Keratinocyte (primary cell): ENCODE data around the gene USH1C. TPM values are rescaled to one million over a fixed set of nuclear protein-coding genes. Genes with fewer than 3 reads are reported as not detected.

Experiments
- DNase-seq: peaks from one replicate; pipeline ENCODE4 v3.0.0-alpha.2; 2011; ENCODE audit warnings: low read depth, missing footprints, low spot score
- FAIRE-seq: peaks from 2 replicates; lab custom pipeline; 2011; peaks lifted over from hg19 to GRCh38; lab: Jason Lieb, UNC
- H2AFZ ChIP-seq: 2 replicates; pipeline ENCODE4 v1.6.0; 2012; ENCODE audit warnings: low read length, control low read depth, inconsistent platforms; ENCODE audit not compliant: control insufficient read depth
- H3K27ac ChIP-seq: 2 replicates; pipeline ENCODE4 v1.5.1; 2011; ENCODE audit warnings: low read length; ENCODE audit not compliant: control insufficient read depth, insufficient read depth
- H3K27me3 ChIP-seq: 3 replicates; pipeline ENCODE4 v1.6.0; 2011; ENCODE audit warnings: low read length; ENCODE audit not compliant: control insufficient read depth, insufficient read depth; ENCODE audit errors: extremely low read depth
- H3K36me3 ChIP-seq, 2 experiments: 2 replicates in 1 of 2; 3 replicates in 1 of 2; pipeline ENCODE4 v1.5.1; 2011; ENCODE audit warnings: low read length in 2 of 2, mild to moderate bottlenecking in 1 of 2; ENCODE audit not compliant: control insufficient read depth in 2 of 2, insufficient read depth in 2 of 2; ENCODE audit errors: extremely low read depth in 1 of 2
- H3K4me1 ChIP-seq: 3 replicates; pipeline ENCODE4 v1.5.1; 2011; ENCODE audit warnings: low read length; ENCODE audit not compliant: control insufficient read depth, insufficient read depth; ENCODE audit errors: extremely low read depth
- H3K4me2 ChIP-seq: 3 replicates; pipeline ENCODE4 v1.6.0; 2011; ENCODE audit warnings: low read depth, low read length; ENCODE audit not compliant: control insufficient read depth, insufficient read depth; ENCODE audit errors: extremely low read depth
- H3K4me3 ChIP-seq, 3 experiments: fragments of 200-600 bp in 1 of 3; sonication (generic) in 1 of 3; 2 replicates in 2 of 3; 3 replicates in 1 of 3; pipeline ENCODE4 v1.5.1; 2011 to 2016; ENCODE audit warnings: low read length in 3 of 3, mild to moderate bottlenecking in 3 of 3, control low read depth in 2 of 3, inconsistent platforms in 1 of 3, low read depth in 1 of 3, mixed read lengths in 1 of 3, mixed run types in 1 of 3, moderate library complexity in 1 of 3; ENCODE audit not compliant: control insufficient read depth in 2 of 3, insufficient read depth in 2 of 3; ENCODE audit errors: extremely low read depth in 1 of 3
- H3K79me2 ChIP-seq: 2 replicates; pipeline ENCODE4 v1.6.0; 2012; ENCODE audit warnings: low read length; ENCODE audit not compliant: control insufficient read depth, insufficient read depth
- H3K9ac ChIP-seq: 3 replicates; pipeline ENCODE4 v1.6.0; 2011; ENCODE audit warnings: low read length; ENCODE audit not compliant: control insufficient read depth, insufficient read depth; ENCODE audit errors: extremely low read depth
- H3K9me1 ChIP-seq: 3 replicates; pipeline ENCODE4 v1.6.0; 2011; ENCODE audit warnings: low read length; ENCODE audit not compliant: control insufficient read depth, insufficient read depth; ENCODE audit errors: extremely low read depth
- H3K9me3 ChIP-seq: 2 replicates; pipeline ENCODE4 v1.5.1; 2012; ENCODE audit warnings: low read depth, low read length; ENCODE audit not compliant: control insufficient read depth
- H4K20me1 ChIP-seq: 3 replicates; pipeline ENCODE4 v1.6.0; 2011; ENCODE audit warnings: low read length; ENCODE audit not compliant: control insufficient read depth, insufficient read depth; ENCODE audit errors: extremely low read depth
- CTCF ChIP-seq, 3 experiments: IDR thresholded peaks in 1 of 3; conservative IDR thresholded peaks in 1 of 3; optimal IDR thresholded peaks in 1 of 3; 2 replicates in 2 of 3; 3 replicates in 1 of 3; pipeline versions ENCODE3 to v1.5.1; 2011; ENCODE audit warnings: low read length in 3 of 3, mild to moderate bottlenecking in 3 of 3, moderate library complexity in 2 of 3, control low read depth in 1 of 3, inconsistent platforms in 1 of 3; ENCODE audit not compliant: insufficient read depth in 2 of 3; ENCODE audit errors: extremely low read depth in 1 of 3
- EZH2 ChIP-seq: IDR thresholded peaks from one replicate; pipeline ENCODE4 v1.6.1; 2012; ENCODE audit warnings: inconsistent platforms, mild to moderate bottlenecking, low read length, moderate library complexity
- dilution Hi-C: fragments of 300-500 bp; cut with MboI; formaldehyde crosslinking; loops from one replicate; pipeline ENCODE4 v1.7.0; 2020; ENCODE audit warnings: low sequenced_read_pairs; ENCODE audit not compliant: extremely low pct_ligation_motif_present
- polyA plus RNA-seq, 5 experiments: library from polyadenylated mRNA; depleted of rRNA in 3 of 5; stranded (reverse) in 3 of 5; stranded (forward) in 1 of 5; unstranded in 1 of 5; fragments of >200 nt; gene quantifications; 1 replicate in 1 of 5; 2 replicates in 3 of 5; 3 replicates in 1 of 5; pipeline versions ENCODE4 v1.2.1 to v1.2.3, GENCODE V29; 2011 to 2012; ENCODE audit warnings: missing spikeins in 2 of 5, low read depth in 1 of 5, low replicate concordance in 1 of 5

Gene USH1C
- polyA plus RNA-seq, 1 donor (not counting 4 experiments of a cell fraction or from before 2014, with no cell fraction given), result not detected

GRCh38 chr11:17570034-17570433 lies 25.8 kb upstream of the USH1C start:
- Histone ChIP-seq H3K4me1 (no peaks in the 10 kb centered on the region), H2AFZ (no peak overlapping the region), H3K36me3 (no peaks in the 10 kb centered on the region), H3K9ac (no peak overlapping the region), H3K27ac (no peak overlapping the region), H3K4me2 (no peak overlapping the region), H3K79me2 (no peaks in the 10 kb centered on the region), H4K20me1 (no peaks in the 10 kb centered on the region), H3K9me1 (no peaks in the 10 kb centered on the region), H3K4me3 (no peak overlapping the region), H3K9me3 (no peaks in the 10 kb centered on the region), H3K27me3 (peaks cover 5% of the 10 kb centered on the region)
- TF ChIP-seq CTCF (optimal IDR thresholded peaks at IDR 0.05 in 1 of 3, IDR thresholded peaks at IDR 0.05 in 1 of 3, conservative IDR thresholded peaks at IDR 0.05 in 1 of 3; ENCODE audit: extremely low read depth in 1 of 3, insufficient read depth in 2 of 3, low read length in 3 of 3), result no peak
- no peak for TF ChIP-seq EZH2
- FAIRE-seq (no peak), DNase-seq (no peak)
- dilution Hi-C loops, result no loop called here

GRCh38 chr11:17568944-17569343 lies 24.7 kb upstream of the USH1C start:
- H2AFZ ChIP-seq, result no peak overlapping the region
- H3K4me2 ChIP-seq, result no peak overlapping the region
- FAIRE-seq (no peak), DNase-seq (no peak)
- H3K9me3 ChIP-seq, result no peaks in the 10 kb centered on the region
- no peaks in the 10 kb centered on the region for H3K9me1 ChIP-seq
- no peaks in the 10 kb centered on the region for H3K4me1 ChIP-seq
- peaks cover 5% of the 10 kb centered on the region for H3K27me3 ChIP-seq
- no peak overlapping the region for H3K9ac ChIP-seq
- no peaks in the 10 kb centered on the region for H3K36me3 ChIP-seq
- H3K79me2 ChIP-seq, result no peaks in the 10 kb centered on the region
- dilution Hi-C loops, result no loop called here
- no peak overlapping the region for H3K27ac ChIP-seq
- H3K4me3 ChIP-seq, result no peak overlapping the region
- TF ChIP-seq EZH2 (no peak), CTCF (optimal IDR thresholded peaks at IDR 0.05 in 1 of 3, IDR thresholded peaks at IDR 0.05 in 1 of 3, conservative IDR thresholded peaks at IDR 0.05 in 1 of 3; ENCODE audit: extremely low read depth in 1 of 3, insufficient read depth in 2 of 3, low read length in 3 of 3) (no peak)
- no peaks in the 10 kb centered on the region for H4K20me1 ChIP-seq
